Measurements from ENCODE around the gene GPRIN3.

GPRIN3 gene

GRCh38 chr4:89298155-89298554 lies 9.4 kb downstream of the GPRIN3 start:
- TF ChIP-seq, protein P1, sequence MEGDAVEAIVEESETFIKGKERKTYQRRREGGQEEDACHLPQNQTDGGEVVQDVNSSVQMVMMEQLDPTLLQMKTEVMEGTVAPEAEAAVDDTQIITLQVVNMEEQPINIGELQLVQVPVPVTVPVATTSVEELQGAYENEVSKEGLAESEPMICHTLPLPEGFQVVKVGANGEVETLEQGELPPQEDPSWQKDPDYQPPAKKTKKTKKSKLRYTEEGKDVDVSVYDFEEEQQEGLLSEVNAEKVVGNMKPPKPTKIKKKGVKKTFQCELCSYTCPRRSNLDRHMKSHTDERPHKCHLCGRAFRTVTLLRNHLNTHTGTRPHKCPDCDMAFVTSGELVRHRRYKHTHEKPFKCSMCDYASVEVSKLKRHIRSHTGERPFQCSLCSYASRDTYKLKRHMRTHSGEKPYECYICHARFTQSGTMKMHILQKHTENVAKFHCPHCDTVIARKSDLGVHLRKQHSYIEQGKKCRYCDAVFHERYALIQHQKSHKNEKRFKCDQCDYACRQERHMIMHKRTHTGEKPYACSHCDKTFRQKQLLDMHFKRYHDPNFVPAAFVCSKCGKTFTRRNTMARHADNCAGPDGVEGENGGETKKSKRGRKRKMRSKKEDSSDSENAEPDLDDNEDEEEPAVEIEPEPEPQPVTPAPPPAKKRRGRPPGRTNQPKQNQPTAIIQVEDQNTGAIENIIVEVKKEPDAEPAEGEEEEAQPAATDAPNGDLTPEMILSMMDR (IDR thresholded peaks at IDR 0.05) = no peak

DNA sequence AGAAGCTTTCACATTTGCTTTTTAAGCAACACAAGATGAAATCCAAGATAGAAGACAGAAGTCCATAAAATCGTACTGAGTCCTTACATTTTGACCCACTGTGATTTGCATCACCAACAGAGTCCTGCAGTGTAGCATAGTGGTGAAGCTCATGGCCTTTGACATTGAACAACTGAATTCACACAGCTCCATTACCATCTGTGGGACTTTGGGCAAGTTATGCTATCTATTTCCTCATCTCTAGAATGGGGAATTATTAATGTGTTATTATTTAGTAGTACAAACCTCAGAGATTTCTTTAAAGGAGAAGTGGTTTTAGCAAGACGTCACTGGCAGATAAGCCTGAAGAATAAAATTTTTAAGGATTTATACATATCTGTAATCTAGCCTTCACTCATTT lies 10.7 kb downstream of the GPRIN3 start:
- TF ChIP-seq, protein P1 (IDR thresholded peaks at IDR 0.05) = no peak

- TF ChIP-seq, protein P1 (IDR thresholded peaks at IDR 0.05) = no peak
Observed at GRCh38 chr4:89296399-89296798, 11.2 kb downstream of the GPRIN3 start.

- TF ChIP-seq, protein P1 (IDR thresholded peaks at IDR 0.05) = no peak
Observed at GRCh38 chr4:89295415-89295927, 12.1 kb downstream of the GPRIN3 start.

- TF ChIP-seq, protein P1 (IDR thresholded peaks at IDR 0.05) = no peak
Observed at GRCh38 chr4:89294573-89295269, 12.9 kb downstream of the GPRIN3 start.

GRCh38 chr4:89293299-89293698 lies 14.3 kb downstream of the GPRIN3 start:
- TF ChIP-seq, protein P1 (IDR thresholded peaks at IDR 0.05) = no peak

GRCh38 chr4:89290727-89291516 lies 16.7 kb downstream of the GPRIN3 start:
- TF ChIP-seq, protein P1 (IDR thresholded peaks at IDR 0.05) = no peak

All from LNCAP (cell line).